H7 (cell line): ENCODE measurements around the gene ARL3. TPM values are rescaled to one million over a fixed set of nuclear protein-coding genes. Genes with fewer than 3 reads are reported as not detected.

Experiments
- DNase-seq: peaks from one replicate; pipeline ENCODE4 v3.0.0; 2012
- H3K27me3 ChIP-seq: 2 replicates; pipeline ENCODE4 v1.6.0; 2011; ENCODE audit warnings: mild to moderate bottlenecking, low read length; ENCODE audit not compliant: control insufficient read depth, insufficient read depth
- H3K36me3 ChIP-seq: replicated peaks from 2 replicates; pipeline ENCODE4 v1.5.1; 2011; ENCODE audit warnings: low read length; ENCODE audit not compliant: control insufficient read depth, insufficient read depth
- H3K4me3 ChIP-seq: 2 replicates; pipeline ENCODE4 v1.5.1; 2011; ENCODE audit warnings: low read depth, mild to moderate bottlenecking, control low read depth, low read length, moderate library complexity; ENCODE audit not compliant: insufficient read depth
- total RNA-seq: library from RNA; depleted of rRNA; stranded (reverse); fragments of >200 nt; shearing (Covaris generic); gene quantifications from 2 replicates; pipeline ENCODE4 v1.2.3, GENCODE V29; 2014

Gene ARL3
- total RNA-seq, 1 experiment from 2014 or later = 7.5 TPM

DNA sequence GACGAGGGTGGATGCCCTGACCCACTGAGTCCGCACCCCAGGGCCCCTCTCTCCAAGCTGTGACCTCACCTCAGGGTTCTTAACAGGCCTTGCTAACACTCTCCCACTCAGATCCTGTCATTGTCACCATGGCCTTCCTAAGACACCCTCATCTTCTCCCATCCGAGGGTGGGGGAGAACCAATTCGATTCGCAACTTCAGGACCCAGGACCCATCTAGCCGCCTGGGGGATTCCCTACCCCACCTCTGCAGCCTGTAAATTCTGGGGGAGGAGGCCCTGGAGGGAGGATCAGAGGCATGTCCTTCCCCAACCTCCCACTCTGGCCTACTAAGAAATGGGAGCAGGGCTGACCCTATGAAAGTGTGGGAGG, 52.6 kb downstream of the ARL3 start:
- no peaks in the 10 kb centered on the region for H3K27me3 ChIP-seq
- no peaks in the 10 kb centered on the region; the same call in 1 of the 2 replicates for H3K36me3 ChIP-seq
- no peak overlapping the region for H3K4me3 ChIP-seq
- DNase-seq = no peak

DNA sequence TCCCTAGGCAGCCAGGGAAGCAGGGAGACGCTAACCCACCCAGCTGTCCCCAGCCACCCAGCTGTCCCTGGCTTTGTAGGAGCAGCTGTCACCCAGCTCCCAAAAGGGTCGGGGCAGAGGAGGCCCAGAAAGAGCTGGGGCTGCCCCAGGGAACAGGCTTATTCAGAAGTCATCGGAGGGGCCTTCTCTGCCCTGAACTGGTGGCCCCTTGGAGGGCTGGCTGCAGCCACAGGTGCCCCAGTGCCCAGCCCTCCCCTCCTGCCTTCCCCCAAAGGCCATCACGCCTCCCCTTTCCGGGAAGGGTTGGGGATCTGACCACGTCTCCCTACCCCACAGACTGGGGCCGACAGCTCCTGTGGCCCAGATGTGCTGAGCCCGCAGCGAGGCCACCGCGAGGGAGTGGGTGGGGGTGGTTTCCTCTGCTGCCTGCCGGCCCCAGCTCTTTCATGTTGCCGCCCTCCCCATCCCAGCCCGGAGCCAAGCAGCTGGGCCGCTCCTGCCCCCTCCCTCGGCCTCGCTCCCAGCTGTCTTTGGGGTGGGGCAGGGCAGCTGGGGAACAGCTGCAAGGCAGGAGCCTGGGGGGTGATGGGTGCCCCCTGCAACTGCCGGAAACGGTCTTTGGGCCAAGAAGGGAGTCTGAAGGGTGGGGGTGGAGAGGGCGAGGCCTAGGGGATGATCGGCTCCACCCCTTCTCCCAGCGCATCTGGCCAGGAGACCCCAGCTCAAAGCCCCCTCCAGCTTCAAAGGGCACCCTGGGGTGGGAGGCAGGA, 53.1 kb downstream of the ARL3 start:
- Histone ChIP-seq H3K27me3 (no peaks in the 10 kb centered on the region), H3K36me3 (peaks cover 3% of the 10 kb centered on the region), H3K4me3 (no peak overlapping the region)
- no peak for DNase-seq

DNA sequence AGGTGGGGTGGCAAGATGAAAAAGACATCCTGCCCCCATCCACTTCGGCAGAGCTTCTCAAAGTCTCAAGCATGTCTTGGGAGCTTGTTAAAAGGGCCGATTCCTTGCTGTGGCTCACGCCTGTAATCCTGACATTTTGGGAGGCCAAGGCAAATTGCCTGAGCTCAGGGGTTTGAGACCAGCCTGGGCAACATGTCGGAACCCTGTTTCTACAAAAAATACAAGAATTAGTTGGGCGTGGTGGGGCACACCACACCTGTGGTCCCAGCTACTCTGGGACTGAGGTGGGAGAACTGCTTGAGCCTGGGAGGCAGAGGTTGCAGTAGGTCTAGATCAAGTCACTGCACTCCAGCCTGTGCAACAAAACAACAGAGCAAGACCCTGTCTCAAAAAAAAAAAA, 55.4 kb downstream of the ARL3 start:
- Histone ChIP-seq H3K36me3 (peaks cover 8% of the 10 kb centered on the region), H3K4me3 (no peak overlapping the region), H3K27me3 (no peaks in the 10 kb centered on the region)
- DNase-seq = no peak

DNA sequence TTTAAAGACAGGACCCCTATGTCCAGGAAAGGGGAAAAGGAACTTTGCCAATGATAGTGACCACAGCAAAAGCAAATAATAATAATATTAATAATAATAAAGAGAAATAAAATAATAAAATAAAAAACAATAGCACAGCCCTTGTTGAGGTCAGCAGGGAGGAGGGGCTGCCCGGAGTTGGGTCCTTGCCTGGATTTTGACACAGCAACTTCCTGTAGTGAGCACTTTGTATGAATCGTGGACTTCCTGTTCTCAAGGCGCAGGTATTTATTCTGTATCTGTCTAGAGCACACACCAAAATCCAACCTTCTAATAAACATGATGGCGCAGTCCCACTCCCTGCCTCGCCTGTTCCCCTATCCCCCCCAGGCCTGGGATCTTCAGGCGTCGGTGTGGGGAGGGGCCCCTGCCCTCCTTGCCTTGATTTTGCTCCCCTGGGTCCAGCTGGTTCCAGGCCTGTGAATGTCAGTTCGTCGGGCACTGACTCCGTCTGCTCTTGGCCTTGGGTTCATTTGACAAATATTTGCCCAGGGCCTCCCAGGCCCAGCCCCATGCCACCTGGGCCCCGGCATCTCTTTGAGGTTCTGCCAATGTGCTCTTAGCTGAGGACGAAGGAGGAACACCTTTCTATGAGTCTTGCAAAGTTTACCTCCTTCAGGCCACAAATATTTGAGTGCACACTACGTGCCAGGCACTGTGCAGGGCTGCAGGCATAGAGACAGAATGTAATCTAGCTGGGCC, 56.0 kb downstream of the ARL3 start:
- H3K27me3 ChIP-seq = no peaks in the 10 kb centered on the region
- H3K36me3 ChIP-seq = peaks cover 9% of the 10 kb centered on the region
- H3K4me3 ChIP-seq = no peak overlapping the region
- DNase-seq = peak; percentile 30

DNA sequence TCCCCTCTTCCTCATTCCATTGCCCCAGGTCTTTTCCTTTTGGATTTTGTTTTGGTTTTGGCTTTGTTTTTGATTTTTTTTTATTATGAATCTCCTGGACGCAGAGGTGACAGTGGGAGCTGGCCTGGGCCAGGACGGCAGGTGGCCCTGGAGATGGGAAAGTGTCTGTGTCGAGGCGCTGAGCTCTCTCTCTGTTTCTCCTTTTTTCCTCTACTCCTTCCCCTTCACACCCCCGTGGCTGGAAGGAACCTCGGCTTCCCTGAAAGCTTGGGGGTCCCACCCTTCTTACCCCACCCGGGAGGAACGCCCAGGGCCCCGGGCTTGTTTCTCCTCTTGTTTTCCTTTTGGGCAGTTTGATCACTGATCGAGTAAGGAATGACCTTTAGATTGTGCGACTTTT, 56.7 kb downstream of the ARL3 start:
- Histone ChIP-seq H3K36me3 (peaks cover 9% of the 10 kb centered on the region), H3K4me3 (no peak overlapping the region), H3K27me3 (no peaks in the 10 kb centered on the region)
- peak; percentile 39 for DNase-seq

DNA sequence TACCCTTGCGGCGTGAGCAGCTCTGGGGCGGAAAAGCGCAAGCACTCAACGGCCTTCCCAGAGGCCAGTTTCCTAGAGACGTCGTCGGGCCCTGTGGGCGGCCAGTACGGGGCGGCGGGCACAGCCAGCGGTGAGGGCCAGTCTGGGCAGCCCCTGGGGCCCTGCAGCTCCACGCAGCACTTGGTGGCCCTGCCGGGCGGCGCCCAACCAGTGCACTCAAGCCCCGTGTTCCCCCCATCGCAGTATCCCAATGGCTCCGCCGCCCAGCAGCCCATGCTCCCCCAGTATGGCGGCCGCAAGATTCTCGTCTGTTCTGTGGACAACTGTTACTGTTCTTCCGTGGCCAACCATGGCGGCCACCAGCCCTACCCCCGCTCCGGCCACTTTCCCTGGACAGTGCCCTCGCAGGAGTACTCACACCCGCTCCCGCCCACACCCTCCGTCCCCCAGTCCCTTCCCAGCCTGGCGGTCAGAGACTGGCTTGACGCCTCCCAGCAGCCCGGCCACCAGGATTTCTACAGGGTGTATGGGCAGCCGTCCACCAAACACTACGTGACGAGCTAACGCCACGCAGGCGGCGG, 57.3 kb downstream of the ARL3 start:
- DNase-seq = peak; percentile 46
- H3K4me3 ChIP-seq = no peak overlapping the region
- H3K36me3 ChIP-seq = peaks cover 9% of the 10 kb centered on the region
- no peaks in the 10 kb centered on the region for H3K27me3 ChIP-seq

DNA sequence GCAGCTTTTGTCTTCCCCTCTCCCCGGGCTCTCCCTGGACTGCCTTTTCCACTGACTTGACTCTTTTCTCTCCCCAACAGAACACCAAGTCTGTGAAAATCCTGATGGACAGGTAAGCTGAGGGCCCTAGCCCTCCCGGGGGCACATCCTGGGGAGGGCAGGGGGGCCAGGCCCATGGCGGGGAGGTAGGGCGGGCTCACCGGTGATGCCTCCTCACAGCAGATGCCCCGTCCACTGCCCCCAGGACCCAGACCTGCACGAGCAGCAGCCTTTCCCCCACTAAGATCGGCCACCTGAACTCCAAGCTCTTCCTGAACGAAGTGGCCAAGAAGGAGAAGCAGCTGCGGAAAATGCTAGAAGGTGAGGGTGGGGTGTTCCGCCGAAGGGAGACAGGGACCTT, 58.2 kb downstream of the ARL3 start:
- no peaks in the 10 kb centered on the region for H3K27me3 ChIP-seq
- H3K4me3 ChIP-seq = no peak overlapping the region
- peak; percentile 38 for DNase-seq
- H3K36me3 ChIP-seq = peaks cover 9% of the 10 kb centered on the region

DNA sequence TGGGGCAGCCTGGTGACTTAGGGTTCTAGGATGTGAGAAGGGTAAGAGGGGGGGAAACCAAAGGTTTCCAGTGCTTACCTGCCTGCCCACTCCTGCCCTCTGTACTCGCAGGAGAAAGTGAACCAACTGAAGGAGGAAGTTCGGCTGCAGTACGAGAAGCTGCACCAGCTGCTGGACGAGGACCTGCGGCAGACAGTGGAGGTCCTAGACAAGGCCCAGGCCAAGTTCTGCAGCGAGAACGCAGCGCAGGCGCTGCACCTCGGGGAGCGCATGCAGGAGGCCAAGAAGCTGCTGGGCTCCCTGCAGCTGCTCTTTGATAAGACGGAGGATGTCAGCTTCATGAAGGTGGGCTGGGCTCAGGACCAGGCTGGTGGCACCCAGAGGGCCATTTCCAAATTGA, 59.2 kb downstream of the ARL3 start:
- H3K36me3 ChIP-seq = peaks cover 9% of the 10 kb centered on the region
- DNase-seq = no peak

DNA sequence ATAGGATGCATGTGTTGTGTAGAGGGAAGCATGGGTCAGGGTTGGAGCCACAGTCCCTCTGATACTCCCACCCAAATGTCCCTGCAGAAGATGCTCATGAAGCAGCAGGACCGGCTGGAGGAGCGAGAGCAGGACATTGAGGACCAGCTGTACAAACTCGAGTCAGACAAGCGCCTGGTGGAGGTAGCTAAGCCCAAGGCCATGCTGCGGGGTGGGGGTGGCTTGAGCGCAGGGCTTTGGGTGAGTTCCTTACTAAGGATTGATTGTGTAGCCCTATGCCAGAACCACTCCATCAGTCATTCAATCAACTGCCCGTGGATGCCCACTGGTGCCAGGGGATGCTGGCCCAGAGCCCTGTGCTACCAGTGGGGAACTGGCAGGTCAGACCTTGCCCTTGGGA, 59.6 kb downstream of the ARL3 start:
- H3K27me3 ChIP-seq = no peaks in the 10 kb centered on the region
- DNase-seq = no peak

More for the DNA sequence above, 59.2 kb downstream of the ARL3 start:
- Histone ChIP-seq H3K4me3 (no peak overlapping the region), H3K27me3 (no peaks in the 10 kb centered on the region)

DNA sequence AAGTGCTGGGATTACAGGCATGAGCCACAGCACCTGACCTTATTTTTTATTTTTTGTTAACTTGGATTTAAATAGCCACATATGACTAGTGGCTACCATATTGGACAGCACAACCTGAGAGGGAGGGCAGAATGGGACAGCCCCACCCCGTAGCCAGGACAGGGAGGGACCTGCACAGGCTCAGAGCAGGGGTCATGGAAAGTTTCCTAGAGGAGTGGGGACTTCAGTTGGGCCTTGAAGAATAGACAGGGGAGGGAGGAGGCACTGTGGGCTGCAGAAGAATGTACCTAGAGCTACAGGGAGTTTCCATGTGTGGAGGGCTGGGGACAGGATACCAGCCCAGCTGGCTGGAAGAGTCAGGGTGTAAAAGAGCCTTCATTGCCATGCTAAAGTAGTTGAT, 61.1 kb downstream of the ARL3 start:
- H3K36me3 ChIP-seq = peaks cover 9% of the 10 kb centered on the region
- H3K4me3 ChIP-seq = no peak overlapping the region
- peak; percentile 26 for DNase-seq
- no peaks in the 10 kb centered on the region for H3K27me3 ChIP-seq

More for the DNA sequence above, 59.6 kb downstream of the ARL3 start:
- no peak overlapping the region for H3K4me3 ChIP-seq
- peaks cover 9% of the 10 kb centered on the region for H3K36me3 ChIP-seq

DNA sequence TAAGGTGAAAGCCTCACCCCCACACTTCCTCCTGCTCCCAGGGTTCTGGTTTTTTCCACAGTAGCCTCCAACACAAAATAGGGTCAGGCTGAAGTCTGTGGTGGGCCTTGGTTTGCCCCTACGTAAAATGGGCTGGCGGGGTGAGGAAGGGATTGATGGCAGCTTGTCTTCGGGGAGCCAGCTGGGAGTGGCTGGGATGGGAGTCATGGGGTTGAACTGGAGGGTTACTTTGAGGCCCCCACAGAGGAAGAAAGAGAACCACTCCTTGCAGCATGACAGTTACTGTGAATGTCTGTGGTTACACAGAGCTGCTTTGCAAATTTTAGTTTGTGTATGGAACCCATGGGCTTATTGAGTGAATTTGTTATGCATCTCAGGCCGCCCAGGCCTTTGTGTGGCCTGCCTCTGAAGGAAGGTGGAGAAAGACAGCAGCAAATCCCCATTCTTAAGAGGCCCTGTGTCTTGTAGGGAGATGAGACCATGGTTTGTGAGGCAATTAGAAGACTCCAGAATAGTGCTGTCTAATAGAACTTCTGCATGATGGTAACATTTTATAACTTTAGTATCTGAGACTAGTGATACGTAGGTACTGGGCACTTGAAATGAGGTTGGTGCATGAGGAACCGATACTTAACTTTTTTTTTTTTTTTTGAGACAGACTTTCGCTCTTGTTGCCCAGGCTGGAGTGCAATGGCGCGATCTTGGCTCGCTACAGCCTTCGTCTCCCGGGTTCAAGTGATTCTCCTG, 61.9 kb downstream of the ARL3 start:
- peaks cover 9% of the 10 kb centered on the region for H3K36me3 ChIP-seq
- no peak overlapping the region for H3K4me3 ChIP-seq
- no peaks in the 10 kb centered on the region for H3K27me3 ChIP-seq
- DNase-seq = peak; percentile 22

DNA sequence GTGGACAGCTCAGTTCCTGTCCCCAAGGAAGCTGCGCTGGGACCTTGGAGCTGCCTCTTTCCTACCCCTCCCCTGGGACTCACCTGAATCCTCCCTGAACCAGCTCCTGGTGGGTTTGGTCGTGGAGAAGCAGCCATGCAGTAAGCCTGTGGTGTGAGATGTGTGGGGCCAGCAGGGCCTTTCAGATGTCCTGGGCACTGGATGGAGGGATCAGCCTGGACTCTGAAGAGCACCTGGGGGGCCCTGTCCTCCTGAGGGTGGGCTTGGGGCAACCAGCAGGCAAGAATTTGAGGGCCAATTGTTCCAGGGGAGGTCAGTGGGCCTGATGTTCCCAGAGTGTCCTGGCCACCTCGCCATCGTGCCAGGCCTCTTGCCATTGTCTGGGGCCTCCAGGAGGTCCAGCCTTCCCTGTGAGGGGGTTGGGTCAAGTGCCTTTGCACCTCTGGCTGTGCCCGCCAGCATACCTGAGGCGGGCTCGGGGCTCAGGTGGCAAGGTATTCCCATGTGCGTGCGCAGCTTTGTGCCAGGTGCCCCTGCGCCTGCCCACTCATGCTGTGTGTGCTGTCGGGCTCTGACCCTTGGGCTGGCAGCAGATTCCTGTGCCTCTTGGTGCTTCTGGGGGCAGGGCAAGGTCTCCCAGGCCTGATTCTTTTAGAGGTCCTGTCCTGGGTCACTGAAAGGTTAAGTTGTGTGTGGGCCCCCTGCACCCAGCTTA, 62.6 kb downstream of the ARL3 start:
- no peaks in the 10 kb centered on the region for H3K27me3 ChIP-seq
- H3K36me3 ChIP-seq = peaks cover 9% of the 10 kb centered on the region
- DNase-seq = peak; percentile 49
- no peak overlapping the region for H3K4me3 ChIP-seq

DNA sequence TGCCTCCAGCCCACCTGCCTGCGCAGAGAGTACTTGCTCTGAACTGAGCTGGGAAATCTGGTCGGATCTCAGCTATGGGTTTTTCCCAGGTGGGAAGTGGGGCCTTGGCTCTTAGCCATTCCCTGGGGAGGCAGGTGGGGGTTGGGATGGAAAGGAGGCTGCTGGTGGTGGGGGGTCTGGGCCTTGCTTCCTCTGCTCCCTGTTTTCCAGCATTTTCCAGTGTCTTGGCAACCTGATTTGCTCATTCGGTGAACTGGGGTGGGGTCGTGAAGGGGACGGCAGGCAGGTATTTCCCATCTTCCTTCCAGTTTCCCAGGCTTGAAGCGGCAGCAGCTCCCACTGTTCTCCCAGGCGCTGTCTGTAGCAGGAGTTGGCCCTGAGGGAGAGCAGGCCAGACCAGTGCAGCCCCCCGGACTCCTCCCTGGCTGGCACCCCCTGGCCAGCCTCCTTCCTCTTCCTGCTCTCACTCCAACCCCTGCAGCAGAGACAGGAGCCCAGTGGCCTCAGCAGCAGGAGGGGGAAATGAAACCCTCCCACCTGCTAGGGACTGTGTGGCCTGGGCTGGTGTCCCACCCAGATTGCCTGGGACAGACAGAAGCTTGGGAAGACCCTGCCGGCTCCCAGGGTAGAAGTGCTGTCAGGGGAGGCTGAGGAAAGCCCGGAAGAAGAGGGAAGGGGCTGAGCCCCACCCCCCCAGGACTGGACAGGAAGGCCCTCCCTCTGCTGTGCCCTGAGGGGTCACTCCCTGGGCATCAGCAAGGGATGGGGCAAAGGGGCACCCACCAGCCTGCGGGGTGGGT, 63.3 kb downstream of the ARL3 start:
- Histone ChIP-seq H3K4me3 (no peak overlapping the region), H3K36me3 (peaks cover 6% of the 10 kb centered on the region), H3K27me3 (no peaks in the 10 kb centered on the region)
- DNase-seq = peak; percentile 55
